ENCODE results near the gene RNASE11.
"Not testable (repeated sequence)": the region's sequence is repeated elsewhere in the genome, so short reads cannot be mapped to it uniquely, and the experiment has no call there.

RNASE11 gene

DNA sequence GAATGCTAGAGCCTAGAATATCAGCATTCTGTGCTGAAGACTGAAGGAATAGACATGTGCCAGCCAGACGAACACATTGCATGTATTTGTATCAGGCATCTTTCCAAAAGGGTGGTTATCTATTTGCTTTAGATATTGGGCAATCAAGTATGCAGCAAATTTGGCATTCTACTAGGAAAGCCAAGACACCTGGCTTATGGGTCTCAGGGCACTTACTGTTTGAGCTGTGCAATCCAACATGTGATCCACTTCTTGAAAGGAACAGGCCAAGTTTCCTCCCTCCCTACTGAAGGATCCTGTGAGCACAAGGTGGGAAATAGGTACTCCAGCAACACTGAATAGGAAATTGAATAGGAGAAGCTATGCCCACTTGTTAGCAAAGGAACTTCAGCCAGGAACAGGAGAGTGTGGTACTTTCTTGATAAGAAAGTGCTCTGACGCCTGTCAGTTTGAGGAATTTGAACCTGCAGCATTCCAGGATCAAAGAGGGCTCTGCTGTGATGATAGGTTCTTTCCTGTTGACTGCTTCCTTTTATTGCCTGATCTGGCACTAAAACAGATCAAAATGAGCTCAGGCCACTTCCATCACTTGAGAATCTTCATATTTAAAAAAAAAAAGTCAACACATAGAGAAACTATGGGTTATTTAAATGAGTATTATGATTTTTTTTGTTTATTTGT is 33.1 kb upstream of the RNASE11 start:
- FAIRE-seq (no peak), DNase-seq (ENCODE audit: insufficient read length, low spot score) (no peak)
- no peak for TF ChIP-seq POLR2A (IDR thresholded peaks at IDR 0.05; ENCODE audit: low read depth, low read length)

DNA sequence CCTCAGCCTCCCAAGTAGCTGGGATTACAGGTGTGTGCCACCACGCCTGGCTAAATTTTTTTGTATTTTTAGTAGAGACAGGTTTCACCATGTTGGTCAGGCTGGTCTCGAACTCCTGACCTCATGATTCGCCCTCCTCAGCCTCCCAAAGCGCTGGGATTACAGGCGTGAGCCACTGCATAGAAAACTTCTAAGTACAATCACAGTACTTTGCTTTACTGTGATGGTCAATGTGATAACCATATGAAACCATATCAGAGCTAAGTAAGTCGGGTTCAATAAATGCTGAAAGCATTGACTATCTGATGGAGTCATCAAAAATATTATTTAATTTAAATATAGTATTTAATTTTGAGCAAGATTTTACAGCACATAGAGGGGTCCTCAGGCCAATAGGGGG is 31.9 kb upstream of the RNASE11 start:
- not testable (repeated sequence) for DNase-seq (ENCODE audit: insufficient read length, low spot score); FAIRE-seq

GRCh38 chr14:20618271-20618749 is 30.5 kb upstream of the RNASE11 start:
- TF ChIP-seq POLR2A (IDR thresholded peaks at IDR 0.05; ENCODE audit: low read depth, low read length), result no peak
- FAIRE-seq, result no peak
- no peak for DNase-seq (ENCODE audit: insufficient read length, low spot score)

- TF ChIP-seq POLR2A (IDR thresholded peaks at IDR 0.05; ENCODE audit: low read depth, low read length), result no peak
- no peak for FAIRE-seq
- no peak for DNase-seq (ENCODE audit: insufficient read length, low spot score)
These were observed 29.6 kb upstream of the RNASE11 start for GRCh38 chr14:20617138-20618003.

DNA sequence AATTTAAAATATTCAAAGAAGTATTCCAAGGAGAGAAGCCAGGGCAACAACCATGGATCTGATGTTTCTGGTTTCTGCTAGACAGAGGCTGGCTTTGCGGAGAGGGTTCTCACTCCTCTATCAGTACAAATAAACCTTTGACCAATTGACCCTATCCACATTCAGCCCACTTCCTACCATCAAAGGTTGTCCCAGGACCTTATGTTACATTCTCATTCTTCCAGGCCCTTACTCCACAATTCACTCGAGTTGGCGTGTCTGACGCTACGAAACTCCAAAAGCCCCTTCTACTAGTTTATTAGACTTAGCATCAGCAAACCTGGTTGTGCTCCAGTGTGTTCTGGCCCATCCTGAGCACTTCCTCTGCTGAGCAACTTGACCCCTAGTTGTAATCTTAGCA is 28.2 kb upstream of the RNASE11 start:
- TF ChIP-seq POLR2A (IDR thresholded peaks at IDR 0.05; ENCODE audit: low read depth, low read length), result no peak
- FAIRE-seq, result no peak

GRCh38 chr14:20614038-20614840 is 26.4 kb upstream of the RNASE11 start:
- FAIRE-seq (no peak), DNase-seq (ENCODE audit: insufficient read length, low spot score) (no peak)

More for the DNA sequence above, 28.2 kb upstream of the RNASE11 start:
- DNase-seq (ENCODE audit: insufficient read length, low spot score), result no peak

GRCh38 chr14:20613094-20614037 is 25.6 kb upstream of the RNASE11 start:
- FAIRE-seq (peak; percentile 33), DNase-seq (ENCODE audit: insufficient read length, low spot score) (no peak)
- no peak for TF ChIP-seq POLR2A (IDR thresholded peaks at IDR 0.05; ENCODE audit: low read depth, low read length)

More at GRCh38 chr14:20614038-20614840, 26.4 kb upstream of the RNASE11 start:
- TF ChIP-seq POLR2A (IDR thresholded peaks at IDR 0.05; ENCODE audit: low read depth, low read length), result no peak

GRCh38 chr14:20612403-20612802 is 24.6 kb upstream of the RNASE11 start:
- no peak for DNase-seq (ENCODE audit: insufficient read length, low spot score)
- FAIRE-seq, result no peak
- no peak for TF ChIP-seq POLR2A (IDR thresholded peaks at IDR 0.05; ENCODE audit: low read depth, low read length)

- no peak for FAIRE-seq
- no peak for DNase-seq (ENCODE audit: insufficient read length, low spot score)
- no peak for TF ChIP-seq POLR2A (IDR thresholded peaks at IDR 0.05; ENCODE audit: low read depth, low read length)
These were observed 23.5 kb upstream of the RNASE11 start for GRCh38 chr14:20611277-20611676.

DNA sequence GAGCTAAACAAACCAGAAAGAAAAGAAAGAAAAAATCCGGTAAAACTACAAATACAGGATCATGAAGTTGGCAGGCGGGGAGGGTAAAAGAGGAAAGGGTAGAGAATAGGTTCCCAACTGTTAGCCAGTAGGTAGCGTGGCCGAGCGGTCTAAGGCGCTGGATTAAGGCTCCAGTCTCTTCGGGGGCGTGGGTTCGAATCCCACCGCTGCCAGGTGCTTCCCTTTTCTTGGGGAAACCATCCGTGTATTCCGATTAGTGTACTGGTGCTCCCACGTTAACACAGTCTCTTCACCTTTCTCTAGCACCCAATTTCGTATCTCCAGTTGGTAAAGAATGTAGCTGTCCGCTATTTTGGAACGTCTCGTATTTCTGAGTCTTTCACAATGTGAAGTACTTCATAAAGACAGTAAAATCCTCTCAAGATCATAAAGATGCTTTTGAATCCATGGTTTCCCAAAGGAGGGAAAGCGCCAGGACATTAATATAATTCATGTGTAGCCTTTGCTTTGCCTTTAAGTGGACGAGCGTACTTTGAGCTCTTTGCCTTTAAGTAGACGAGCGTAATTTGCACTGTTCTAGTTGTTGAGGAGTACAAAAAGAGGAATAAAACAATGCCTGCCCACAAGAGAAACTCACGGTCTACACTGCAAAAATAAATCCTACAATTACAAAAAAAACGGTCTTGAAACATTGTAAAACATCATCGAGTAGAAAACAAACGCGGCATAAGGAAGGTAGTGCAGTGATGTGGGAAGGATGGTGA is 22.4 kb upstream of the RNASE11 start:
- FAIRE-seq (no peak), DNase-seq (ENCODE audit: insufficient read length, low spot score) (no peak)
- no peak for TF ChIP-seq POLR2A (IDR thresholded peaks at IDR 0.05; ENCODE audit: low read depth, low read length)

GRCh38 chr14:20609215-20610001 is 21.6 kb upstream of the RNASE11 start:
- no peak for TF ChIP-seq POLR2A (IDR thresholded peaks at IDR 0.05; ENCODE audit: low read depth, low read length)
- FAIRE-seq (no peak), DNase-seq (ENCODE audit: insufficient read length, low spot score) (no peak)
